H1 (cell line): ENCODE results near the gene HCST. TPM values are rescaled to one million over a fixed set of nuclear protein-coding genes. Genes with fewer than 3 reads are reported as not detected.

Experiments
- CTCF ChIA-PET: fragments of 300-600 bp; sonication (Branson Sonifier 250); formaldehyde crosslinking; loops from one replicate; lab custom pipeline; 2021; ENCODE audit not compliant: partially characterized antibody; lab: Charles Lee
- POLR2A ChIA-PET: fragments of 300-600 bp; sonication (Branson Sonifier 250); formaldehyde crosslinking; loops from one replicate; lab custom pipeline; 2021; ENCODE audit warnings: inconsistent platforms; ENCODE audit not compliant: partially characterized antibody; lab: Charles Lee
- DNase-seq, 2 experiments: peaks; one replicate each; pipeline versions ENCODE4 v3.0.0 to v3.0.0-alpha.2; 2010 to 2022; ENCODE audit warnings: low spot score in 2 of 2, low read depth in 1 of 2, mixed read lengths in 1 of 2
- FAIRE-seq: peaks from 2 replicates; lab custom pipeline; 2011; peaks lifted over from hg19 to GRCh38; lab: Jason Lieb, UNC
- H2AFZ ChIP-seq: 2 replicates; pipeline ENCODE4 v1.8.1; 2012; ENCODE audit warnings: low read length, inconsistent platforms
- H2AK5ac ChIP-seq: 2 replicates; pipeline ENCODE4 v1.6.1; 2013; ENCODE audit warnings: low read depth, low read length
- H2BK120ac ChIP-seq: replicated peaks from 2 replicates; pipeline ENCODE3; 2013; ENCODE audit warnings: low read depth, low read length, inconsistent platforms
- H2BK12ac ChIP-seq: 2 replicates; pipeline ENCODE4 v1.6.1; 2013; ENCODE audit warnings: low read depth, low read length
- H2BK15ac ChIP-seq: 2 replicates; pipeline ENCODE4 v1.6.1; 2013; ENCODE audit warnings: low read length
- H2BK20ac ChIP-seq: 2 replicates; pipeline ENCODE4 v1.6.1; 2013; ENCODE audit warnings: low read length
- H2BK5ac ChIP-seq: 2 replicates; pipeline ENCODE4 v1.6.1; 2013; ENCODE audit warnings: low read depth, low read length
- H3K14ac ChIP-seq: 2 replicates; pipeline ENCODE4 v1.6.1; 2013; ENCODE audit warnings: inconsistent platforms; ENCODE audit not compliant: insufficient read length
- H3K18ac ChIP-seq: 2 replicates; pipeline ENCODE4 v1.6.1; 2013; ENCODE audit warnings: low read length; ENCODE audit errors: extremely low read depth
- H3K23ac ChIP-seq: 2 replicates; pipeline ENCODE4 v1.6.1; 2013; ENCODE audit warnings: inconsistent platforms; ENCODE audit not compliant: insufficient read length
- H3K23me2 ChIP-seq: 2 replicates; pipeline ENCODE4 v1.6.1; 2013; ENCODE audit warnings: low read depth, low read length
- H3K27ac ChIP-seq: 2 replicates; pipeline ENCODE4 v1.6.1; 2011; ENCODE audit warnings: low read depth, low read length, inconsistent platforms
- H3K27me3 ChIP-seq, 4 experiments: replicated peaks in 1 of 4; 1 replicate in 1 of 4; 2 replicates in 3 of 4; pipeline versions ENCODE4 v1.6.1 to v1.8.1; 2011 to 2013; ENCODE audit warnings: low read length in 3 of 4, mild to moderate bottlenecking in 3 of 4, inconsistent platforms in 2 of 4, mixed read lengths in 2 of 4, moderate library complexity in 1 of 4; ENCODE audit not compliant: control insufficient read depth in 3 of 4, insufficient read depth in 3 of 4; ENCODE audit errors: extremely low read depth in 1 of 4
- H3K36me3 ChIP-seq, 4 experiments: 2 replicates each; pipeline versions ENCODE4 v1.6.1 to v1.8.1; 2011 to 2013; ENCODE audit warnings: mild to moderate bottlenecking in 4 of 4, low read length in 3 of 4, moderate library complexity in 2 of 4, control low read depth in 1 of 4, inconsistent platforms in 1 of 4; ENCODE audit not compliant: insufficient read depth in 4 of 4, control insufficient read depth in 2 of 4
- H3K4ac ChIP-seq: replicated peaks from 2 replicates; pipeline ENCODE3; 2013; ENCODE audit warnings: low read length, low read depth, mixed read lengths, inconsistent platforms; ENCODE audit not compliant: insufficient read length
- H3K4me1 ChIP-seq, 4 experiments: replicated peaks in 1 of 4; 1 replicate in 1 of 4; 2 replicates in 3 of 4; pipeline versions ENCODE4 v1.6.1 to v1.8.1; 2011 to 2013; ENCODE audit warnings: low read length in 3 of 4, inconsistent platforms in 2 of 4, mixed read lengths in 1 of 4; ENCODE audit not compliant: insufficient read depth in 4 of 4, control insufficient read depth in 3 of 4
- H3K4me2 ChIP-seq, 2 experiments: 2 replicates each; pipeline versions ENCODE4 v1.6.1 to v1.8.1; 2011 to 2013; ENCODE audit warnings: low read depth in 2 of 2, low read length in 2 of 2, control low read depth in 1 of 2, inconsistent platforms in 1 of 2, mild to moderate bottlenecking in 1 of 2; ENCODE audit not compliant: insufficient read depth in 1 of 2
- H3K4me3 ChIP-seq, 4 experiments: fragments of 200-600, 300-600 bp in 1 of 4; sonication (generic), shearing (Covaris generic), sonication (Bioruptor Twin) in 1 of 4; 2 replicates each; pipeline versions ENCODE4 v1.5.1 to v1.8.1; 2011 to 2016; ENCODE audit warnings: low read length in 4 of 4, low read depth in 3 of 4, control low read depth in 2 of 4, inconsistent platforms in 2 of 4, mild to moderate bottlenecking in 2 of 4, mixed read lengths in 1 of 4, moderate library complexity in 1 of 4; ENCODE audit not compliant: insufficient read depth in 2 of 4; ENCODE audit errors: extremely low read depth in 1 of 4
- H3K56ac ChIP-seq: replicated peaks from 2 replicates; pipeline ENCODE3; 2013; ENCODE audit warnings: low read depth, mild to moderate bottlenecking, mixed read lengths, low read length, inconsistent platforms; ENCODE audit not compliant: insufficient read length
- H3K79me1 ChIP-seq: 2 replicates; pipeline ENCODE4 v1.6.1; 2013; ENCODE audit warnings: low read depth, low read length, control low read depth
- H3K79me2 ChIP-seq, 2 experiments: 2 replicates each; pipeline versions ENCODE4 v1.6.1 to v1.8.1; 2012 to 2013; ENCODE audit warnings: low read length in 2 of 2, mild to moderate bottlenecking in 2 of 2, inconsistent platforms in 1 of 2; ENCODE audit not compliant: insufficient read depth in 2 of 2, control insufficient read depth in 1 of 2
- H3K9ac ChIP-seq, 4 experiments: replicated peaks in 1 of 4; 1 replicate in 1 of 4; 2 replicates in 3 of 4; pipeline versions ENCODE4 v1.6.1 to v1.8.1; 2011 to 2013; ENCODE audit warnings: low read depth in 3 of 4, low read length in 3 of 4, control low read depth in 2 of 4, mild to moderate bottlenecking in 2 of 4, moderate library complexity in 2 of 4, inconsistent platforms in 1 of 4; ENCODE audit errors: extremely low read depth in 1 of 4
- H3K9me3 ChIP-seq, 2 experiments: 2 replicates each; pipeline versions ENCODE4 v1.6.1 to v1.8.1; 2012 to 2013; ENCODE audit warnings: mild to moderate bottlenecking in 2 of 2, moderate library complexity in 2 of 2, control low read depth in 1 of 2, inconsistent platforms in 1 of 2, low read depth in 1 of 2, low read length in 1 of 2, mixed read lengths in 1 of 2; ENCODE audit not compliant: insufficient read depth in 2 of 2
- H4K20me1 ChIP-seq, 2 experiments: replicated peaks in 1 of 2; 2 replicates each; pipeline versions ENCODE3 to v1.8.1; 2011 to 2013; ENCODE audit warnings: inconsistent platforms in 2 of 2, low read length in 2 of 2, mild to moderate bottlenecking in 1 of 2; ENCODE audit not compliant: insufficient read depth in 2 of 2, control insufficient read depth in 1 of 2
- H4K5ac ChIP-seq: 2 replicates; pipeline ENCODE4 v1.6.1; 2013; ENCODE audit warnings: low read length, low read depth, mixed read lengths, inconsistent platforms; ENCODE audit not compliant: insufficient read length
- H4K8ac ChIP-seq: 2 replicates; pipeline ENCODE4 v1.8.0; 2013; ENCODE audit warnings: mild to moderate bottlenecking, moderate library complexity, low read length, inconsistent platforms; ENCODE audit not compliant: insufficient read depth; ENCODE audit errors: extremely low read depth
- H4K91ac ChIP-seq: replicated peaks from 2 replicates; pipeline ENCODE3; 2013; ENCODE audit warnings: low read length, mixed read lengths, inconsistent platforms; ENCODE audit not compliant: insufficient read length
- KDM1A ChIP-seq: fragments of 200-600, 300-600 bp; sonication (generic); IDR thresholded peaks from 2 replicates; pipeline ENCODE4 v1.7.1; 2016; ENCODE audit warnings: mild to moderate bottlenecking, low read length, borderline replicate concordance
- KDM5A ChIP-seq: fragments of 200-600 bp; IDR thresholded peaks from 2 replicates; pipeline ENCODE4 v1.7.1; 2012; ENCODE audit warnings: mild to moderate bottlenecking, low read length, inconsistent platforms, mixed read lengths
- MAFK ChIP-seq: IDR thresholded peaks from 2 replicates; pipeline ENCODE4 v1.6.1; 2012; ENCODE audit warnings: low read depth, mild to moderate bottlenecking, improper control_type of control experiment, low read length
- NRF1 ChIP-seq: IDR thresholded peaks from 2 replicates; pipeline ENCODE4 v1.6.1; 2011; ENCODE audit warnings: mild to moderate bottlenecking, low read depth, low read length, improper control_type of control experiment
- RAD21 ChIP-seq, 2 experiments: IDR thresholded peaks in 1 of 2; conservative IDR thresholded peaks in 1 of 2; 2 replicates each; pipeline ENCODE4 v1.6.1; 2011; ENCODE audit warnings: low read depth in 2 of 2, low read length in 2 of 2, improper control_type of control experiment in 1 of 2, inconsistent platforms in 1 of 2, mild to moderate bottlenecking in 1 of 2, moderate library complexity in 1 of 2
- SUZ12 ChIP-seq: fragments of 200-600 bp; sonication (generic); IDR thresholded peaks from 2 replicates; pipeline ENCODE4 v1.6.1; 2012; ENCODE audit warnings: mild to moderate bottlenecking, inconsistent platforms, low read length, moderate library complexity, mixed read lengths
- TCF12 ChIP-seq: IDR thresholded peaks from 2 replicates; pipeline ENCODE4 v1.6.1; 2011; ENCODE audit warnings: low read depth, mild to moderate bottlenecking, low read length
- WGBS, 2 experiments: shearing (Covaris generic) in 1 of 2; methylation state at CpG; one replicate each; pipeline versions ENCODE4 v1.1.6 to v1.1.7; 2013 to 2015; ENCODE audit warnings: low lambda C conversion rate in 2 of 2, mixed read lengths in 2 of 2, inconsistent platforms in 1 of 2, low coverage in 1 of 2, missing lambda C conversion rate in 1 of 2; ENCODE audit not compliant: insufficient replicate concordance in 2 of 2, insufficient coverage in 1 of 2, insufficient read length in 1 of 2; ENCODE audit errors: extremely low coverage in 1 of 2, missing lambda C conversion rate in 1 of 2; 5-methylcytosine and 5-hydroxymethylcytosine counted together
- polyA plus RNA-seq, 7 experiments: library from polyadenylated mRNA; depleted of rRNA in 3 of 7; stranded (reverse) in 5 of 7; unstranded in 2 of 7; fragments of >200 nt in 5 of 7; fragments of 200-250 nt in 2 of 7; gene quantifications; 1 replicate in 5 of 7; 2 replicates in 1 of 7; 4 replicates in 1 of 7; pipeline versions ENCODE4 v1.2.1 to v1.2.3, GENCODE V29; 2011 to 2013; ENCODE audit warnings: missing spikeins in 2 of 7, mixed read lengths in 2 of 7
- total RNA-seq: library from RNA; stranded (reverse); fragmentation: NEBNext Ultra II Directional; extraction: Animal tissue kit (Norgen Biotek cat#: 25700); gene quantifications from 2 replicates; pipeline ENCODE4 v1.2.1, GENCODE V29; 2021
- TF ChIP-seq, protein P1 (sequence below), 3 experiments: IDR thresholded peaks; 1 replicate in 2 of 3; 2 replicates in 1 of 3; pipeline versions ENCODE4 v1.5.1 to v1.6.1; 2011; ENCODE audit warnings: low read length in 3 of 3, mild to moderate bottlenecking in 3 of 3, inconsistent platforms in 2 of 3, low read depth in 1 of 3, moderate library complexity in 1 of 3; ENCODE audit not compliant: insufficient read depth in 1 of 3; ENCODE audit errors: control extremely low read depth in 1 of 3

Gene HCST
- total and polyA plus RNA-seq, 2 of the 8 experiments (the other 6 are each of a cell fraction or from before 2014, with no cell fraction given): 2.8 TPM; not detected in 1

DNA sequence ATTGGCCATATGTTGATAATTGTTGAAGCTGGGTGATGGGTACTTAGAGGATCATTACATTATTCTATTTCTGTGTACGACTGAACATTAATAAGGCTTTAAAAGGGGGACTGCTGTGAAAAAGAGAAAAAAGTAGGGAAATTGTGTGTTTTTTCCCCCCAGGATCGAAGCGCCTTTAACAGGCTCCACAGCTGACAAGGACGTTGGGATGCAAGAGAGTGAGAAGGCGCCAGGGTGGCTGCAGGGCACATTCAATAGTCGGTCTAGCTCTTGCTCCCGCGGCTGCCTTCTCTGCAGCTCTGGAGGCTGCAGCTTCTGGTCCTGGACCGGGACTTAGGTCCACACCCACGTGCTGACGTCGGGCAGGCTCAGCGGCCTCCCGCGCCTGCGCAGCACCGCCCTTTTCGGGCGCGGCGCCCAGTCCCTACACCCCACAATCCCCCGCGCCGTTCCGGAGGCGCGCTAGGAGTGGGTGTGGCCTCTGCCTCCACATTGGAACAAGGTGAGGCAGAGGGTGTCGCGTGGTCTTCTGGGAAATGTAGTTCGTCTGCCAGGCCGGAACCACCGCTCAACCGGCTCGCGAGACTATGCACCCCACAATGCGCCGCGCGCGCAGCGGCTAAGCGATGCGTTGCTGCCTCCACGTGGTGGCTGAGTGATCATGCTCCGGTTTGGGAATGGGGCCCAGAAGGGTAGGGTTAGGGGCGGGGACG lies 29.0 kb downstream of the HCST start:
- Histone ChIP-seq H2BK12ac (no peak overlapping the region), H4K20me1 (no peaks in the 10 kb centered on the region), H3K27me3 (no peaks in the 10 kb centered on the region), H3K23ac (no peak overlapping the region), H3K4me2 (peak overlapping the region in 1 of 2 experiments; percentile 63; a peak in 3 of 4 replicates), H2BK120ac (peak overlapping the region; percentile 43), H2BK15ac (no peak overlapping the region), H3K4me1 (peaks cover 0 to 13% (median 2%) of the 10 kb centered on the region in 4 experiments; a peak in 4 of 7 replicates), H3K79me1 (no peaks in the 10 kb centered on the region), H3K23me2 (peaks cover 5% of the 10 kb centered on the region; the same call in 1 of the 2 replicates), H3K9me3 (no peaks in the 10 kb centered on the region), H4K91ac (no peak overlapping the region), H3K14ac (no peak overlapping the region), H2BK20ac (no peak overlapping the region), H2AK5ac (no peak overlapping the region), H3K18ac (no peak overlapping the region), H3K4me3 (peak overlapping the region in 1 of 4 experiments; percentile 53; a peak in 3 of 8 replicates), H4K8ac (no peak overlapping the region; the same call in 1 of the 2 replicates), H3K36me3 (no peaks in the 10 kb centered on the region), H3K79me2 (no peaks in the 10 kb centered on the region; a peak in 1 of 4 replicates), H3K56ac (peak overlapping the region; percentile 73), H2AFZ (peak overlapping the region; percentile 64), H4K5ac (peak overlapping the region; percentile 83), H2BK5ac (no peak overlapping the region), H3K4ac (no peak overlapping the region), H3K27ac (no peak overlapping the region), H3K9ac (no peak overlapping the region)
- FAIRE-seq (peak; percentile 73), DNase-seq (peak; percentile 95 to 99)
- ChIA-PET POLR2A (interaction anchor here (1.0 to 2.5 kb wide), 4 partner anchors 26 to 213 kb away, joined by 3 to 6 read pairs (median 5); no protein-coding TSS in a partner anchor), CTCF (interaction anchor here (0.6 to 2.8 kb wide), 14 partner anchors 9 to 187 kb away, joined by 3 to 23 read pairs (median 4); partner anchors contain the start of genes LIN37, PSENEN, SDHAF1 and U2AF1L4)
- 1% methylated on average over 47 of the region's 47 CpGs; no CpG with 5 or more reads in 1 of the 2 experiments for WGBS, 2 experiments
- TF ChIP-seq, protein P1, sequence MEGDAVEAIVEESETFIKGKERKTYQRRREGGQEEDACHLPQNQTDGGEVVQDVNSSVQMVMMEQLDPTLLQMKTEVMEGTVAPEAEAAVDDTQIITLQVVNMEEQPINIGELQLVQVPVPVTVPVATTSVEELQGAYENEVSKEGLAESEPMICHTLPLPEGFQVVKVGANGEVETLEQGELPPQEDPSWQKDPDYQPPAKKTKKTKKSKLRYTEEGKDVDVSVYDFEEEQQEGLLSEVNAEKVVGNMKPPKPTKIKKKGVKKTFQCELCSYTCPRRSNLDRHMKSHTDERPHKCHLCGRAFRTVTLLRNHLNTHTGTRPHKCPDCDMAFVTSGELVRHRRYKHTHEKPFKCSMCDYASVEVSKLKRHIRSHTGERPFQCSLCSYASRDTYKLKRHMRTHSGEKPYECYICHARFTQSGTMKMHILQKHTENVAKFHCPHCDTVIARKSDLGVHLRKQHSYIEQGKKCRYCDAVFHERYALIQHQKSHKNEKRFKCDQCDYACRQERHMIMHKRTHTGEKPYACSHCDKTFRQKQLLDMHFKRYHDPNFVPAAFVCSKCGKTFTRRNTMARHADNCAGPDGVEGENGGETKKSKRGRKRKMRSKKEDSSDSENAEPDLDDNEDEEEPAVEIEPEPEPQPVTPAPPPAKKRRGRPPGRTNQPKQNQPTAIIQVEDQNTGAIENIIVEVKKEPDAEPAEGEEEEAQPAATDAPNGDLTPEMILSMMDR (IDR thresholded peaks at IDR 0.05; ENCODE audit: control extremely low read depth in 1 of 3, insufficient read depth in 1 of 3, low read depth in 1 of 3, low read length in 3 of 3): peak; percentile 85 to 98 (median 93)
- peak; percentile 97 for TF ChIP-seq NRF1
- no peak for TF ChIP-seq MAFK
- TF ChIP-seq SUZ12: no peak
- peak; percentile 39; the same call in 1 of the 2 replicates for TF ChIP-seq KDM5A
- no peak for TF ChIP-seq KDM1A
- 0 out of 2 replicates have a peak, but pooled peaks have one; percentile 3 for TF ChIP-seq TCF12
- peak; percentile 97 to 99 for TF ChIP-seq RAD21 (IDR thresholded peaks at IDR 0.05 in 1 of 2, conservative IDR thresholded peaks at IDR 0.05 in 1 of 2; ENCODE audit: low read depth in 2 of 2, low read length in 2 of 2)
